ENCODE data around the gene HNRNPL. TPM values are rescaled to one million over a fixed set of nuclear protein-coding genes. Genes with fewer than 3 reads are reported as not detected.
"Not testable (repeated sequence)": the region's sequence is repeated elsewhere in the genome, so short reads cannot be mapped to it uniquely, and the experiment has no call there.

HNRNPL gene
- total RNA-seq, 2 experiments from 2014 or later = 723 to 728 TPM

DNA sequence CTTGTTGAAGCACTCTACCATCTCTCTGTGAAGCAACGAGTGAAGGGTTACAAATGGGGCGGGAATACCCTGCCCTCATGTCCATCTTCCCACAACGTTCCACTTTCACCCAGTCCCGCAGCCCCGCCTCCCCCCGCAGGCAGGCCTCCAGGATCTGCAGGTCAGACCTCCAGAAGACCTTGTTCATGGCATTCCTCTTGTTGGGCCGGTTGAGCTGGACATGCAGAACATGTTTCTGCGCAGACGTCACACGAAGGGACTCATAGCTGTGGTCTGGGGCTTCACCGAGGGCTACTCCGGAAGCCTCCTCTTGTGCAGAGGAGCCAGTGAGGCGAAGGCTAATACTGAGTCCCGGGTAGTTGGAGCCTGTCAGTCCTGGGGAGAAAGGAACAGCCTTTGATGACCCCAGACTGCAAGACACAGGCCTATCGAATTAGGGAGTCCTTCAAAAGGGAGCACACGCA lies 18.6 kb downstream of the HNRNPL start:
- peak; percentile 42 for DNase-seq
- peaks cover 26% of the 10 kb centered on the region for H3K36me3 Mint-ChIP-seq
- peak overlapping the region; percentile 92 for H3K27ac Mint-ChIP-seq
- H3K4me1 Mint-ChIP-seq = peaks cover 24% of the 10 kb centered on the region
- peak overlapping the region; percentile 97 for H3K4me3 Mint-ChIP-seq
- no peaks in the 10 kb centered on the region for H3K9me3 Mint-ChIP-seq
- no peaks in the 10 kb centered on the region for H3K27me3 Mint-ChIP-seq

DNA sequence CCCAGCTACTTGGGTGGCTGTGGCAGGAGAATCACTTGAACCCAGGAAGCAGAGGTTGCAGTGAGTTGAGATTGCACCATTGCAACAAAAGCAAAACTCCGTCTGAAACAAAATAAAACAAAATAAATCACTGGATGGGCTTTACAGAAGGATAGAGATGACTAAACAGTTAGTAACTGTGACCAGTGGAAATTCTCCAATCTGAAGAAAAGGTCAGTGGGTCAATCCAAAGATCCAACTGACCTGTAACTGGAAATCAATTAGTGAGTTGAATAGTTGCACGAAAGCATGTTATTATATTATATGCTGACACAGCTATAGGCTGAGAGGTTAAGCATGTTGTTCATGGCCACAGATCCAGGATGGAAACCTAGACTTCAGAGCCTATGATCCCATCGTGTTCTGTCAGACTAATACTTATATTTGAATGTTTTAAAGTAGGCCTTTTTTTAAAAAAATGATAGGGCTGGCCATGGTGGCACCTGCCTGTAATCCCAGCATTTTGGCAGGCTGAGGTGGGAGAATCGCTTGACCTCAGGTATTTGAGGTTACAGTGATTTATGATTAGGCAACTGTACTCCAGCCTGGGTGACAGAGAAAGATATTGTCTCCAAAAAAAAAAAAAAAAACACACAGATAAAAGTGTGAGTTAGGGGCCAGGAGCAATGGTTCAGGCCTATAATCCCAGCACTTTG lies 19.6 kb downstream of the HNRNPL start:
- Mint-ChIP-seq H3K4me1 (peaks cover 24% of the 10 kb centered on the region), H3K9me3 (no peaks in the 10 kb centered on the region), H3K36me3 (peaks cover 23% of the 10 kb centered on the region)

DNA sequence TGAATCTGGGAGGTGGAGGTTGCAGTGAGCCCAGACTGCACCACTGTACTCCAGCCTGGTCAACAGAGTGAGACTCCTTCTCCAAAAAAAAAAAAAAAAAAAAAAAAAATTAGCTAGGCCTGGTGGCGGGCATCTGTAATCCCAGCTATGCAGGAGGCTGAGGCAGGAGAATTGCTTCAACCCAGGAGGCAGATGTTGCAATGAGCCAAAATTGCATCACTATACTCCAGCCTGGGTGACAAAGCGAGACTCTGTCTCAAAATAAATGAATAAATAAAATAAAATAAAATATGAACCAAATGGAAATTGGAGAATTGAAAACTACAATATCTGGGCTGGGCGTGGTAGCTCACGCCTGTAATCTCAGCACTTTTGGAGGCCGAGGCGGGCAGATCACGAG lies 20.6 kb downstream of the HNRNPL start:
- H3K27ac Mint-ChIP-seq, H3K9me3 Mint-ChIP-seq, H3K27me3 Mint-ChIP-seq, DNase-seq, H3K4me3 Mint-ChIP-seq: not testable (repeated sequence)
- peaks cover 21% of the 10 kb centered on the region for H3K4me1 Mint-ChIP-seq
- H3K36me3 Mint-ChIP-seq = peaks cover 23% of the 10 kb centered on the region

More for the DNA sequence above, 19.6 kb downstream of the HNRNPL start:
- no peak for DNase-seq
- H3K27me3 Mint-ChIP-seq = no peaks in the 10 kb centered on the region
- peak overlapping the region; percentile 38 for H3K27ac Mint-ChIP-seq
- H3K4me3 Mint-ChIP-seq = peak overlapping the region; percentile 97

- Mint-ChIP-seq H3K36me3 (peaks cover 38% of the 10 kb centered on the region), H3K27ac (no peak overlapping the region), H3K9me3 (no peaks in the 10 kb centered on the region), H3K27me3 (no peaks in the 10 kb centered on the region), H3K4me1 (peaks cover 17% of the 10 kb centered on the region), H3K4me3 (no peak overlapping the region)
- no peak for DNase-seq
Observed at GRCh38 chr19:38826856-38827551, 22.8 kb downstream of the HNRNPL start.

DNA sequence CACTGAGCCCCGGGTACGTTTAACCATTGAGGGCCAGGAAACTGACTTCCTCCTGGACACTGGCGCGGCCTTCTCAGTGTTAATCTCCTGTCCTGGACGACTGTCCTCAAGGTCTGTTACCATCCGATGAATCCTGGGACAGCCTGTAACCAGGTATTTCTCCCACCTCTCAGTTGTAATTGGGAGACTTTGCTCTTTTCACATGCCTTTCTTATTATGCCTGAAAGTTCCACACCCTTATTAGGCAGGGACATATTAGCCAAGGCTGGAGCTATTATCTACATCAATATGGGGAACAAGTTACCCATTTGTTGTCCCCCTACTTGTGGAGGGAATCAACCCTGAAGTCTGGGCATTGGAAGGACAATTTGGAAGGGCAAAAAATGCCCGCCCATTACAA lies 23.9 kb downstream of the HNRNPL start:
- not testable (repeated sequence) for H3K9me3 Mint-ChIP-seq, H3K27ac Mint-ChIP-seq, DNase-seq, H3K4me3 Mint-ChIP-seq, H3K27me3 Mint-ChIP-seq
- Mint-ChIP-seq H3K36me3 (peaks cover 38% of the 10 kb centered on the region), H3K4me1 (peaks cover 12% of the 10 kb centered on the region)

GRCh38 chr19:38821230-38821825 lies 28.5 kb downstream of the HNRNPL start:
- not testable (repeated sequence) for H3K27me3 Mint-ChIP-seq, H3K4me3 Mint-ChIP-seq, H3K4me1 Mint-ChIP-seq, H3K9me3 Mint-ChIP-seq, DNase-seq, H3K27ac Mint-ChIP-seq
- peaks cover 20% of the 10 kb centered on the region for H3K36me3 Mint-ChIP-seq

DNA sequence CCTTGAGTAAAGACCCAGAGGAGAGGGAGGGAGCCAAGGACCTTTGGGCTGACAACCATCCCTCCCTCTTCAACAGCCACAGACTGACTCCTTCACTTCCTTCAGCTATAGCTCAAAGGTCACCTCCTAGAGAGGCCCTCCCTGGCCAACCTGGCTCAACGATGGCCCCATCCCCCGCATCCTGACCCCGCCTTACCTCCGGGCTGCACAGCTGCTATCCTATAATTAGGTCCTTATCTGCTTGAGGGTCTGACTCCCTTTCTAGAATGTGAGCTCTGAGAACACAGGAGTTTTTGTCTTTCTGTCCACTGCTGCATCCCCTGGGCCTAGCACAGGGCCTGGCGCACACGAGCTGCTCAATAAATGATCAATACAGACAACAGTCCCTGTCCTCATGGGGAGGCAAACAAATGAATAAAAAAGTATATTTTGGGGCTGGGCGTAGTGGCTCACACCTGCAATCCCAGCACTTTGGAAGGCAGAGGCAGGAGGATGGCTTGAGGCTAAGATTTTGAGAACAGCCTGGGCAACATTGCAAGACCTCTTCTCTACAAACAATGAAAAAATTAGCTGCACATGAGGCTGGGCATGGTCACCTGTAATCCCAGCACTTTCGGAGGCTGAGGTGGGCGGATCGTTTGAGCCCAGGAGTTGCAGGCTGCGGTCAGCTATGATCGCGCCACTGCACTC lies 30.4 kb downstream of the HNRNPL start:
- no peaks in the 10 kb centered on the region for H3K9me3 Mint-ChIP-seq
- peaks cover 24% of the 10 kb centered on the region for H3K36me3 Mint-ChIP-seq
- no peak for DNase-seq
- peaks cover 2% of the 10 kb centered on the region for H3K4me1 Mint-ChIP-seq
- H3K27me3 Mint-ChIP-seq = no peaks in the 10 kb centered on the region
- no peak overlapping the region for H3K27ac Mint-ChIP-seq
- no peak overlapping the region for H3K4me3 Mint-ChIP-seq

DNA sequence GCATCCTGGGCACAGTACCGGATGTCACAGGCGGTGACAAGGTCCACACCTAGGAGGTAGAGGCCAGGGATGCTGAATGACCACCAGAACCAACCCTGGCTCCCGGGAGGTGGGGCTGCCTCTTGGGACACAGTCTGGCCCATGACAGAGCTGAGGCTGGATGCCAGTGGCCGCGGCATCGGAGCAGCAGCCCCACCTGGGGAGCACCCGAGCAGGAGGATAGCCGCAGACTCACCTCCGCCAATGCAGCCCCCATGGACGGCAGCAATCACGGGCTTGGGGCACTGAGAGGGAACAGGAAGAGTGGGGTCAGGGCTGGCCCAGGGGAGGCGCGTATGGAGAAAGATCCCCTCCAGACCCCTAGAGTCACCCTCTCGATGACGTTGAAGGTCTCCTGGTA lies 32.7 kb downstream of the HNRNPL start:
- Mint-ChIP-seq H3K4me3 (no peak overlapping the region), H3K4me1 (no peaks in the 10 kb centered on the region), H3K27me3 (no peaks in the 10 kb centered on the region), H3K9me3 (no peaks in the 10 kb centered on the region), H3K27ac (no peak overlapping the region), H3K36me3 (peaks cover 9% of the 10 kb centered on the region)
- no peak for DNase-seq

- no peak for DNase-seq
- Mint-ChIP-seq H3K9me3 (no peaks in the 10 kb centered on the region), H3K36me3 (peaks cover 5% of the 10 kb centered on the region), H3K27ac (no peak overlapping the region), H3K4me3 (no peak overlapping the region), H3K4me1 (no peaks in the 10 kb centered on the region), H3K27me3 (no peaks in the 10 kb centered on the region)
Observed at GRCh38 chr19:38816131-38816750, 33.5 kb downstream of the HNRNPL start.

DNA sequence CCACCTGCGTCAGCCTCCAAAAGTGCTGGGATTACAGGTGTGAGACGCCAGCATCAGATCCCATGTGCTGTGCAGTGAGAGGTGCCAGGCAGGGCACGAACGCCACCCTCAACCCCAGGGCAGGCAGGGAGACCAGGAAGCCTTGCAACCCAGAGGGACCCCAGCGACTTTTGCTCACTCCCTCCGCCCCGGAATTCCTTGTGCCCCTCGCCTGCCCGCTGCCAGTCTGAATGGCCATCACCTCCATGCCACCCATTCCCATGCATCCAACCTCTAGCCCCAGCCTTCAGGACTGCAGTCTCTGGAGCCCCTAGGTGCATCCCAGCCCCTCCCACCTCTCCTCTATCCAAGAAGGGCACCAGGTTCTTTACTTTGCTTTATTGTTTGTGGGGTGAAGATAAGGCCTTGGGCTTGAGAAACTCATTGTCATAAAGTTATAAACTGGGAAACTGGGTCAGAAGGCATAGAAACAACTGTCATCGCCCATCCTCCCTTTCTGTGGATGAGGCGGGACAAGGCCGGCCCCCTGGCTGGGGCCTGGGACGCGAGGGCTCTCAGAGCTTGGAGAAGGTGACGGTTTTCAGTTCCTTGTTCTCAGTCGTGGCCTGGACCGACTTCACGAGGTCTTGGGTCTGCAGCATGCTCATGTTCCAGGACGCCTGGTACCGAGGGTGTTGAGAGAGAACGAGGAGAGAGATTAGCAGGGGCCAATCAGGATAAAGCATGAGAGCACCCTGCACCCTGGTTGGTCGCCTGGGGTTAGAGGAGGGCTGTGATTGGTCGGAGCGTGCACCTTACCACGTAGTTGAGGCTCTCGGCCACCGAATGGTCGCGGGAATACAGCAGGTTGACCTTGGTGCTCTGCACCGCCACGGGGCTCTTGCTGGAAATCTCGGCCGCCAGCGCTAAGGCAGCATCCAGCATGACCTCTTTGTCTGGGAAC lies 34.5 kb downstream of the HNRNPL start:
- peaks cover 5% of the 10 kb centered on the region for H3K36me3 Mint-ChIP-seq
- DNase-seq = no peak

GRCh38 chr19:38813932-38814331 lies 35.9 kb downstream of the HNRNPL start:
- not testable (repeated sequence) for H3K4me1 Mint-ChIP-seq, DNase-seq, H3K27me3 Mint-ChIP-seq, H3K4me3 Mint-ChIP-seq, H3K27ac Mint-ChIP-seq, H3K9me3 Mint-ChIP-seq, H3K36me3 Mint-ChIP-seq

More for the DNA sequence above, 34.5 kb downstream of the HNRNPL start:
- H3K4me3 Mint-ChIP-seq = no peak overlapping the region
- H3K9me3 Mint-ChIP-seq = no peaks in the 10 kb centered on the region
- no peaks in the 10 kb centered on the region for H3K4me1 Mint-ChIP-seq
- H3K27ac Mint-ChIP-seq = no peak overlapping the region
- no peaks in the 10 kb centered on the region for H3K27me3 Mint-ChIP-seq

- Mint-ChIP-seq H3K27ac (no peak overlapping the region), H3K4me3 (no peak overlapping the region), H3K27me3 (no peaks in the 10 kb centered on the region), H3K36me3 (peaks cover 5% of the 10 kb centered on the region), H3K4me1 (no peaks in the 10 kb centered on the region), H3K9me3 (no peaks in the 10 kb centered on the region)
- no peak for DNase-seq
Observed at GRCh38 chr19:38813323-38813722, 36.5 kb downstream of the HNRNPL start.

DNA sequence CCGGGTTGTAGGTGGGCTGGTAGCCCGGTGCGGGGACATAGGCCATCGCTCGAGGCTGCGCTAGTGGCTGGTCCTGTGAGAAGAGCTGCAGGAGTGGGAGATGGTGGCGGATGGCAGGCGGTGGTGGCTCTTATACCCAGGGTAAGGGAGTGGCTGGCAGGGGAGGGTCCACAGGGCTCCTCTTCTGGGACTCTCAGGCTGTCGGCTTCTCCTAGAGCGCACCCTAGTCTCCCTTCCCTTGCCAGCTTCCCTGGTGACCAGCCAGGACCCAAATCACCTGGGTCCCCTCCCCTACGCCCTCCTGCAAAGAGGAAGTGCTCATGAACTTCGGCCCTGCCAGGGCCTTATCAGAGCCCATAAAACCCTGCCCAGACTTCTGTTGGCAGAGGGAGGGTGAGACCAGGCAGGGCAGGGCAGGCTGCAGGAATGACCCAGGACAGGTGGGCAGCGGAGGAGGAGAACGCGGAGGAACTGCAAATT lies 36.9 kb downstream of the HNRNPL start, which contains the start of gene LGALS4:
Gene LGALS4, minus strand, starts transcription at position 105 of the 480 bp plus-strand sequence. Its CDS starts 59 bp downstream, at position 46.
- H3K9me3 Mint-ChIP-seq = no peaks in the 10 kb centered on the region
- no peaks in the 10 kb centered on the region for H3K4me1 Mint-ChIP-seq
- H3K27me3 Mint-ChIP-seq = no peaks in the 10 kb centered on the region
- H3K4me3 Mint-ChIP-seq = no peak within 1 kb of the TSS
- peaks cover 5% of the 10 kb centered on the region for H3K36me3 Mint-ChIP-seq
- H3K27ac Mint-ChIP-seq = no peak within 1 kb of the TSS
- no peak for DNase-seq
